Measurements from ENCODE around the gene DNAJC17. TPM values are rescaled to one million over a fixed set of nuclear protein-coding genes. Genes with fewer than 3 reads are reported as not detected.

The DNAJC17 gene
- total RNA-seq, 1 experiment from 2014 or later, result 27.3 TPM

DNA sequence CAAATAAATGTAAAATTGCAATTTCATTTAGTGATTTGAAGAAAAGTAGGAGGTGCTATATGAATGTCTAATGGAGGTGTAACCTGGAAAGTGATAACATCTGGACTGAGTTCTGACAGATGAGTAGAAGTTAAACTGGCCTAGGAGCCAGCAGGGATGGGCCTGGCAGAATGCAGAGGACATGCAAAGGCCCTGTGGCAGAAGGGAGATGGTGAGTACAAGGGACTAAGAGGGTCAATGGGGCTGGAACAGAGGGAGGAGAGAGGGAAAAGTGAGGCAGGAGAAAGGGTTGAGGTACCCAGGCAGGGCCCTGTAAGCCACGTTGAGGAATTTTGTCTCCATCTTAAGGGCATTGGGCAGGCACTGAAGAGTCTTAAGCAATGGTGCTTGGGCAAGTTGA lies 24.6 kb upstream of the DNAJC17 start:
- no peak for DNase-seq (ENCODE audit: extremely low read depth, low read depth)

DNA sequence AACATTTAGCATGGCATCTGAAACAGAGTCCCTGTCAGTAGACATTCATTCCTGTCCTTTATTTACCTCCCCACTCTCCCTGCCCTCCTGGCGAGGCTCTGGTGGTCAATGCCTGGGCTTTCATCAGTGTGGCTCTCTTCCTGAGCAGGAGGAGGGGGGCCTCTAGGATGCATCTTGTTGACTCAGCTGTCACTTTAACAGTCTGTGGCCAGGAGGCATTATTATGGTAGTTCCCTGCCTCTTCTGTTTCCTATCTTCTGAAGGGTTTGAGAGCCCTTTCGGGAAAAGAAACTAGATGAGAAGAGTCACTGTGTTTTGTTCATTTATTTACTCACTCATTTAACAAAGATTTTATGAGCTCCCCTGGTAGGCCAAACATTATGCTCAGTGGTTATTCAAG lies 23.6 kb upstream of the DNAJC17 start:
- no peak for DNase-seq (ENCODE audit: extremely low read depth, low read depth)

DNA sequence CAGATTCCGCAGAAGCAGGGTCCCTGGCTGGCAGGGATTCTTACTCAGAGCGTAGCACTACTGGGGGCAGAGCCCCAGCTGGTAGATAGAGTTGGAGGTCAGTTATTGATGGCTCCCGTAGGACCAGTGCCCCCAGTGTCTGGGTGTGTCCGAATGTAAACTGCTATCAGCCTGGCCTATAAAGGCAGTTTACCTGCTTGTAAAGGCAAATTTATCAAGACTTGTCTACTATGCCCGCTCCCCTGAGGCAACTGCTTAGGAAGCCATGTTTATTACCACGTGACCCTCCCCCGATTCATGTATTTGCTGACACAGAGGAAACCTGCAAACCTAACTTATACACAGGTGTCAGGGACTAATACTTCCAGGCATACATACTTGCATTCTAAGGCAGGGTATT lies 21.8 kb upstream of the DNAJC17 start:
- no peak for DNase-seq (ENCODE audit: extremely low read depth, low read depth)

DNA sequence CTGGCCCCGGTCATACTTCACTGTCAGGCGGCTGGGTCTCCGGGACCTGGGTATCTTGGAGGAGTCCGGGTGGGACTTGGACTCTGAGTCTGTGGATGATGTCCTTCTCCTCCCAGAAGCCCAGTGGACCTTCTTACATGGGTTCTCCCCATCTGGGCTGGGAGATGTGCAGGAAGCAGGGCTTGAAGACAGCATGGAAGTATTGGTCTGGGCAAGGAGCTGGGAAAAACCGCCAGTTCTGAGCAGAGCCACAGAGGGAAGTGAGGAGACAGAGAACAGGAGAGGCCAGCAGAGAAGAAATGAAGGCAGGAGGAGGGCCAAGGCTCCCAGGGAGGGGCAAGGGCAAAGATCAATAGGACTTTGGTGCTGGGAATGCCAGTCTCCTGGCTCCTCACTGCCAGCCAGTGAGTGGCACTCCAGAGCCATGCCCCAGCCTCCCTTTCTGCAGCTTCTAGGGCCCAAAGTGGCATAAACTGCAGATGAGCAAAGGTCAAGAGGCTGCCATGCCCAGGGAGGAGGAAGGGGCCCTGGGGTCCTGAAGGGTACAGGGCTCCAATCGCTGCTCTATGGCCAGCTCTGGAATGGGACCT lies 21.3 kb upstream of the DNAJC17 start, which contains the start of gene PPP1R14D:
TSS of gene PPP1R14D (minus strand) at position 262 of the 590 bp plus-strand sequence. CDS start at position 195, 67 bp downstream.
- DNase-seq (ENCODE audit: extremely low read depth, low read depth), result no peak

DNA sequence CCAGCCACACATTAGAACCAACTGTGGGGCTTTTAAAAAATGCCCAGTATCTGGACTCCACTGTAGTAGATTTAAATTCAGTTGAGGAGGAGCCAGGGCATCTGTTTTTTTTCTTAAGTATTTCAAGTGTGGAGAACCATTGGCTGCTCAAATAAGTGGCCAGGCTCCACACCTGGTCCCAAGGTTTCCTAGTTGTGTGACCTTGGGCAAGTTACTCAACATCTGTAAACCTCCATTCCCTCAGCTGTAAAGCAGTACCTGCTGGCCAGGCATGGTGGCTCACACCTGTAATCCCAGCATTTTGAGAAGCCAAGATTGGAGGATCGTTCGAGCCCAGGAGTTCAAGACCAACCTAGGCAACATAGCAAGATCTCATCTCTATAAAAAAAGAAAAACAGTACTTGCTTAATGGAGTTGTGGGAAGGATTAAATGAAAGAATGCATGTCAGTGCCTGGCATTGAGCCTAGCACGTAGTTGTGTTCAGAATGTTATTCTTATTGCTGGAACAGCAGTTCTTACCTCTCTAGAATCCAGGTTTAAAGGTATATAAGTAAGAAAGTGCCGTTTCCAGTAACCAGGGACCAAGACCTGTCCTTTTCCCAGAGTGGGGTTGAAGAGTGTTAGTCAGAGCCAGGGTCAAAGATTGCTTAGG lies 19.3 kb upstream of the DNAJC17 start:
- DNase-seq (ENCODE audit: extremely low read depth, low read depth), result no peak

DNA sequence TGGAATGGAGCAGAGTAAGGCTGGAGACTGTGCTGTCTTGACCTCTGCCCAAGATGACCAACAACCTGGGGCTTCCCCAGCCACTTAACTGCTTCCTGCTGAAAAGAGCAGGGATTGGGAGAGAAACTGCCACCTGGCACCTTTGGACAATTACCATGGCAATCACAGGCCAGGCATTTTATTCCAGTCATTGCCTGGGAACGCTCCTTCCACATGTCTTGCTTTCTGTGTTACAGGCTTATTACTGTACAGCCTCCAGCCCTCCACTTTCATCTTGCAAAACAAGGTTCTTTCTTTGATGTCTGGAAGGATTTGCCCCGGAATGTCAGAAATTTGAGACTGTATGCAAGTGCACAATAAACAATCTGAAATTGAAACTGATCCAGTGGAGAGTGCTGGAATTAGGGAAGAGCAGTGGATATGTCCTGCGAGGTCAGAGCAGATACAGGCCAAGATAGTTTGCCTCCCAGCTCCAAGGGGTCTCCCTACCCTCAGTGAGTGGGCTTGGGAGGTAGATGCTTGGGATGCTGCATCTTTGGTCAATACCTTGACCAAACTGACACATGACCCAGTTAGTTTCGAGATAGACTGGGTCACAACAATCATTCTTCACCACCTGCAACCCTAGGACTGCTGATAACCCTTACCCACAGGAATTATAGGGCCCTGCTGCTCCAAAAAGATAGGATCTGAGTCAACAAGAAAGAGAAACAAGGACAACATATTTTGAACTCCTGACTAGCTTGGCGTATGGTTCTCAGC lies 18.6 kb upstream of the DNAJC17 start:
- DNase-seq (ENCODE audit: extremely low read depth, low read depth), result no peak

DNA sequence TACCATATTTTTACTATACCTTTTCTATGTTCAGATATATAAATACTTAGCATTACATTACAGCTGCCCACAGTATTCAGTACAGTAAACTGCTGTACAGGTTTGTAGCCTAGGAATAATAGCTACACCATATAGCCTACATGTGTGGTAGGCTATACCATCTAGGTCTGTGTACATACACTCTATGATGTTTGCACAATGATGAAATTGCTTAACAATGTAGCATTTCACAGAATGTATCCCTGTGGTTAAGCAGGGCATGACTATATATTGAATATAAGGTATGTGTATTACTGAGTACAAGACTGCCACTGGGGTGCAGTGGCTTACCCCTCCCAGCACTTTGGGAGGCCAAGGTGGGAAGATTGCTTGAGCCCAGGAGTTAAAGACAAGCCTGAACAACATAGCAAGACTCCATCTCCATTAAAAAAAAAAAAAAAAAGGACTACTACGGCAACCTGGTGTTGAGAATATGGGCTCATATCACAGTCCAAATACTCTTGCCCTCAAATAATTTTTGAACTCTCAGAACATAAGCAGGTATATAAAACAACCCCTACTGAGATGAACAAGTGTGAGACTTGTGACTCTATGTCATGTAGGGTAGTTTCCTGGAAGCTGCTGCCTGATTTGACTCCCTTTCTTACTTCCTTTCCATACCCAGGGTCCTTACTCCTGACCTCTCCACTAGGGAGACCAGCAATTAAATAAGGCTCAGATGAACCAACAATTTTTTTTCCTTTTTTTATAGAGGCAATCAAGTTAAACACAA lies 16.5 kb upstream of the DNAJC17 start:
- no peak for DNase-seq (ENCODE audit: extremely low read depth, low read depth)

DNA sequence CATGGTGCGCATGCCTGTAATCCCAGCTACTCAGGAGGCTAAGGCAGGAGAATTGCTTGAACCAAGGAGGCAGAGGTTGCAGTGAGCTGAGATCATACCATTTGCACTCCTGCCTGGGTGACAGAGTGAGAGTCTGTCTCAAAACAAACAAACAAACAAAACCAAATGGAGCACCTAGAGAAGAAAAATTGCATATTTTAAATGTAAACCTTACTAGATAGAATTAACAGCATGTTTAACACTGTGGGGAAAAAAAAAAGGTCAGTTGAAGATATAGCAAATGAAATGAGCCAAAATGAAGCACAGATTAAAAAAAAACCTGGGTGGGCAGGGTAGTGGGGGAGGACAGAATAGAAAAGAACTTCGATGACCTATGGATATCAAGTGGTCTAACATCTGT lies 13.9 kb upstream of the DNAJC17 start:
- DNase-seq (ENCODE audit: extremely low read depth, low read depth), result no peak

DNA sequence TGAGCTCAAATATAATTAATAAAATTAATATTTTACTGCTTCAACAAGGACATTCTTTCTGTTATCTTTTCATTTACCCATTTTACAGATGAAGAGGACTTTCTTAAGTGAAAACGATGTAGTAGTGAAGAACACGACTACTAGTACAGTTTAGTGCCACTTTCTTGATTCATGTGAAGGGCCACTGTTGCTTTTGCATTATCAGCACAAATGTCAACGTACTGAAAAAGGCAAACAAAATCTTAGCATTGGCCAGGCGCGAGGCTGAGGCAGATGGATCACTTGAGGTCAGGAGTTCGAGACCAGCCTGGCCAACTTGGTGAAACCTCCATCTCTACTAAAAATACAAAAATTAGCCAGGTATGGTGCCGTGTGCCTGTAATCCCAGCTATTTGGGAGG lies 11.8 kb upstream of the DNAJC17 start:
- no peak for DNase-seq (ENCODE audit: extremely low read depth, low read depth)

DNA sequence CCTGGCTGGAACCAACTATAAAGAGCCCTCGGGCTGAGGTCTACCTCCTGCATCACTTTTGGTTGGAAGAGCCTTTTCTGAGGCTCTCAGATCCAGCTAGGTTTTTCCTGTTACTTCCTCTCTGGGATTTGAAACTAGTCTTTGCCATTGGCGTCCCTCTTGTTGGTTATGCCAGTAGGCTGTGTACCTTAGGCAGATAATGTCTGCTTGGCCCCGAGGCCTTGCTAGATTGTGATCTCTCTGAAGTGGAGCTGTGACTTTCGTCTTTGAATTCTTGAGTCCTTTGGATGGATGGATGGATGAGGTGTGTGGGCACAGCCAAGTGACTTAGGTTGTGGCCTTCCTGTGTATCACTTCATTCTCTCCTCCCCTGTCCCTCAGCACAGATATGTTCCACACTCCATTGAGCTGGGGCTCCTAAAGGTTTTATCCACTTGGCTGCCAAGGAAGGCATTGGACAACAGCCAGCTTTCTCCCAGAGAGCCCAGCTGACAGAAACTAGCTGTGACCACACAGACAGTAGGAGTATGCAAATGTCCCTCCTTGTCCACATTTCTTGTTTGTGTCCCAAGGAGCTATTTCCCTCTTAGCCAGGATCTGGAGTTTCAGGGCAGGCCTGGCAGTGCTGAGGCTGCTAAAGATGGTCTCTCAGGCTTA lies 7.9 kb upstream of the DNAJC17 start:
- DNase-seq (ENCODE audit: extremely low read depth, low read depth), result no peak

DNA sequence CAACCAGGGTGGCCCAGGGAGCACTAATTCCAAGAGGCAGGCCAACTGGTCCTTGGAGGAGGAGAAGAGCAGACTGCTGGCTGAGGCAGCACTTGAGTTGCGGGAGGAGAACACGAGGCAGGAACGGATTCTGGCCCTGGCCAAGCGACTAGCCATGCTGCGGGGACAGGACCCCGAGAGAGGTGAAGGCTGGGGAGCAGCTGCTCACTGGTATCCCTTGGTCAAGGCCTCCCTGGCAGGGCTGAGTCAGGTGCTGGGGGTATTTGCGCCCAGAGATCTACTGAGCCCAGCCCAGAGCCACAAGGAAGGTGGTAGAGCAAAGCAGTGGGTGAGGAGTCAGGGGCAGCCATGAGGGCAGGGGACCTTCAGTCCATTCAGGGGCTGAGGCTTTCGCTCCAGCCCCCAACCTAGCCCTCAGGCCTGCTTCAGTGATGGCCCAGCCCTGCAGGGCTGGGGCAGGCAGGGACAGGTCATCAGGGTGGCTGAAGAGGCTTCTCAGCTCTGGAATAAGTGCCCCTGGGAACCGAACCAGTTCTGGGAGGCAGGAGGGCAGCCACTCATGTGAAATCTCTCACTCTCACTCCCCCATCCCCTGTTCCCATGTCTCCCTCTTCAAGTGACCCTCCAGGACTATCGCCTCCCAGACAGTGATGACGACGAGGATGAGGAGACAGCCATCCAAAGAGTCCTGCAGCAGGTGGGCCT lies 5.6 kb upstream of the DNAJC17 start:
- no peak for DNase-seq (ENCODE audit: extremely low read depth, low read depth)

DNA sequence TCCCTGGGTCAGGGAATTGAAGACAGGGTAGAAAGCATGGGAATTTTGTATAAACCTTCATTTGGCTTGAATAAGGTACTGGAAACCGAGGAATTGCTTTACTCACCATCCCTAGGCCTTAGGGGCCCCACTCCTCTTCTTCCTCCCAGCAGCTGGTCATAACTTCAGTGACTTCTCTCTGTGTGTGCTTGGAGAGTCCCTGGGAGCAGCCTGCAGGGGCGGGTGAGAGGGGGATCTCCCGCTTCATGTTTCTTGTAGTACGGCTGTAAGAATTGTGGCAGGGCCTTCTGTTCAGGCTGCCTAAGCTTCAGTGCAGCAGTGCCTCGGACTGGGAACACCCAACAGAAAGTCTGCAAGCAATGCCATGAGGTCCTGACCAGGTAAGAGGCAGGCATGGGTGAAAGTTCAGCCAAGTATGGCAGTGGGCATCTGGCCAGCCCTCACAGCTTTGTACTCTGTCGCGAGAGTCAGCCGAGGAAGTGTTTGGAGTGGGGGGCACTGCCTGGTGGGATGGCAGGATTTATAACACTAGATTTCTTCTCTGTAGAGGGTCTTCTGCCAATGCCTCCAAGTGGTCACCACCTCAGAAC lies 1.7 kb upstream of the DNAJC17 start:
- DNase-seq (ENCODE audit: extremely low read depth, low read depth), result no peak

DNA sequence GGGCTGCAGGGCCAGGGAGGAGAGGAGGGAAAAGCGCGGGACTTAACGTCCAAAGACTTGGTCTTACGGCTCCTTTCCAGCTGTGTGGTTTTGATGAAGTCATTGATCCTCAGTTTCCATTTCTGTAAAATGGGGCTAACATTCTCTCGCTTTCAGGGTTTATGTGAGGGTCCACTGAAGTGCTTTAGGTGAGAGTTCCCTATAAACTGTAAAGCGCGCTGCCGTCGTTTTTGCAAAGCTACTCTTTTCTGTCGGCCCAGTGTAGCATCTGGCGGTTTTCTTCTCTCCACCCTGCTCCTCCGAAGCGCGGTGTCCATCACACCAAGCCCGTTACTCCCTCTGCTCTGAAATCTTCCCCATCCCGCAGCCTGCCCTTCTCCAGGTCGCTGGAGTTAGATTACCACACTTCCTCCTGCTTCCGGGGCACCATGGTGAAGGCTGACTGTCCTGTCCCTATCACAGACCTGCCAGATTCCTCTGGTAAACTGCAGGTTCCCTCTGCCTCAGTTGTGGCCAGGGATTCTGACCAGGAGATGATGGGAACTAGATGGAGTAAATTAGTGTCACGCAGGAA lies 702 bp upstream of the DNAJC17 start:
- no peak for DNase-seq (ENCODE audit: extremely low read depth, low read depth)

DNA sequence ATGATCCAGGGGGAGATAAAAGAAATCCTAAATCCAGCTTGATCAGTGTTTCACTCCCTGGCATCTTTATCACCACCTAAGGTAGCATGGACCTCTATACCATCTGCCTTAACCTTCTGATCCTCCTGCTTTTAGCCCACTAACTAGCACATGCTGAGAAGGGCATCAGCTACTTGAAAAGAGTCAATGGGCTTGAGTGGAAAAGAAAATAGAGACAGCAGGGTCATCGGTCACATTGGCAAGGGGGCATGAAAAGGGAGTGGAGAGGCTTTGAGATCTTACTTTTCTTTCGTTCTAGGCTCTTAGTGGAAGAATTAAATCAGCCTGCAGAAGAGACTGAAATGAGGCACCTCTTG lies 623 bp downstream of the DNAJC17 start:
- DNase-seq (ENCODE audit: extremely low read depth, low read depth), result no peak

DNA sequence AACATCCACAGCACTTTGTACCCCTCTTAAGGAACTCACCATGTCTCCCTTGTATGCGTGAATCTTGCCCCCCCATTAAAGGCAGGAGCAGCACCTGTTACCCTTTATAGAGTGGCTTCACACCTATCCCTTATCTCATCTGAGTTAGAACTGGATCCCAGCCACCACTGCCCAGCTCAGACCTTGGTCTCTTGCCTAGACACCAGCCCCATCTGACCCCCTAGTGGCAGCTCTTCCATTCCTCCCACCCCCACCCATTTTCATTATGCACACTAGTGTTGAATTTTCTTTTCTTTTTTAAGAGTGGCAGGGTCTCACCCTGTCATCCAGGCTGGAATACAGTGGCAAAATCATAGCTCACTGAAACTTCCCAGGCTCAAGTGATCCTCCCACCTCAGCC lies 3.6 kb downstream of the DNAJC17 start:
- DNase-seq (ENCODE audit: extremely low read depth, low read depth), result no peak

DNA sequence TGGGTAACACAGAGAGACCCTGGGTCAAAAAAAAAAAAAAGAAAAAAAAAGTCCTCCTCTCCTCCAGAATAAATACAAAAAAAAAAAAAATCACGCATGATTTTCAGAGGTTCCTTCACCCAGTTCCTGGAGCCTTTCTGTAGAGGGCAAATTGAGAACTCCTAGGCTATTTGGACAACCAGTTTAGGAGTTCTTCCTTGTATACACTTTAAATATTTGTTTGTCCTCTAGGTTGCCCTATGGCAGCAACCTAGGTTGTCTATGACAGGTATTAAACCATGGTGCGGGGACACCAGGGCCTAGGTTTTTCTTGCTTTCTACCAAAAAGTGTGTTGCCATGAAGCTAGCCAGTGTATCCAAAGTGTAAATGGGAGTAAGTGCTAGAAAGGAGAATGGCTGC lies 4.2 kb downstream of the DNAJC17 start:
- no peak for DNase-seq (ENCODE audit: extremely low read depth, low read depth)

DNA sequence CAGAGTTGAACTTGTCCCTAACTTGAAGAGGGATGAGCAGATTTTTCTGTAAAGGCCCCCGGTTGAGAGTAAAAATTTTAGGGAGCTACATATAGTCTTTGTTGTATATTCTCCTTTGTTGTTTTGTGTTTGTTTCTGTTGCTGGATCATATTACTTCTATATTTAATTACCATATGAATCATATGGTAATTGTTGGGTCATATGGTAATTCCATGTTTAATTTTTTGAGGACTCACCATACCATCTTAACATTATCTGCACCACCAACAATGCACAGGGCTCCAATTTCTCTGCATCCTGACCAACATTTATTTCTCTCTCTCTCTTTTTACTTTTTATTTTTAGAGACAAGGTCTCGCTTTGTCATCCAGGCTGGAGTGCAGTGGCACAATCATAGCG lies 7.8 kb downstream of the DNAJC17 start:
- no peak for DNase-seq (ENCODE audit: extremely low read depth, low read depth)

DNA sequence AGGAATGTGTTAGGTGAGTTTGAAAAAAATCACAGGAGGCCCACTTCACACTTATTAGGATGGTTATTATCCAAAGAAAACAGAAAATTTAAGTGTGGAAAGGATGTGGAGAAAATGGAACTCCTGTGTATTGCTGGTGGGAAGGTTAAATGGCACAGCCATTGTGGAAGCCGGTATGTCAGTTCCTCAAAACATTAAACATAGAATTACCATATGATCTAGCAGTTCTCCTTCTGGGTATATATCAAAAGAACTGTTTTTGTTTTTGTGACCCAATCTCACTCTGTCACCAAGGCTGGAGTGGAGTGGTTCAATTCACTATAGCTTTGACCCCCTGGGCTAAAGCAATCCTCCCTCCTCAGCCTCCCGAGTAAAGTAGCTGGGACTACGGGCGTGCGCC lies 10.8 kb downstream of the DNAJC17 start:
- no peak for DNase-seq (ENCODE audit: extremely low read depth, low read depth)

DNA sequence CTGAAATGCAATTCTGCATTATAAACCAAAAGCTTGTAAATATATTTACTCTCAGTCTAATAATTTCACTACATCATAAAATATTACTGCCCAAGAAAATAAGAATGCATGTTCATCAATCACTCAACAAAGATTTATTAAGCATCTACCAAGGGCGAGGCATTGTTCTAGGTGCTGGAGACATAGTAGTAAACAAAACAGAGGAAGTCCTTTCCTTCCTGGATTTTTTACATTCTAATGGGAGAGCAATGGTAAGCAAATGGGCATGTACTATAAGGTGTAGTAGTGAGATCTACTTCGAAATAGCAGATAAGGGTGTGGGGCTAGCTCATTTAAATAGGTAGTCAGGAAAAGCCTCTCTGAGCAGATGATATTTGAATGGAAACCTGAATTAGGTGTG lies 11.2 kb downstream of the DNAJC17 start:
- no peak for DNase-seq (ENCODE audit: extremely low read depth, low read depth)
